ENCODE results near the gene GTF3C6. TPM values are rescaled to one million over a fixed set of nuclear protein-coding genes. Genes with fewer than 3 reads are reported as not detected.

Gene GTF3C6
- total RNA-seq, 1 donor from 2014 or later, result 35.5 TPM

Other genes with a start within 250 kb of the GTF3C6 start
- 41.7 TPM for gene CDK19, start 143.2 kb upstream of the GTF3C6 start, total RNA-seq
- gene AMD1, start 83.9 kb upstream of the GTF3C6 start, total RNA-seq, result 65.9 TPM
- gene RPF2, start 23.3 kb downstream of the GTF3C6 start, total RNA-seq, result 22.1 TPM
- gene SLC16A10, start 128.8 kb downstream of the GTF3C6 start, total RNA-seq, result 3.1 TPM